Left lung (tissue), 10 donors: ENCODE measurements around the gene DLX6. TPM values are rescaled to one million over a fixed set of nuclear protein-coding genes. Genes with fewer than 3 reads are reported as not detected.

Experiments used
- ATAC-seq: fragments of 200-7000 bp; cut with Tn5 transposase; one replicate; pipeline ENCODE4 v1.9.1; 2020; ENCODE audit warnings: moderate library complexity
- DNase-seq, 4 donors: peaks; one replicate each; pipeline ENCODE4 v3.0.0-alpha.2; 2013 to 2020
- H3K27ac ChIP-seq, 2 donors: fragments of 200-600 bp; sonication (generic) in 1 of 2; one replicate each; pipeline versions ENCODE4 v1.5.0 to v1.8.0; 2020 to 2021
- H3K27me3 ChIP-seq, 2 donors: fragments of 200-600 bp; sonication (generic) in 1 of 2; one replicate each; pipeline versions ENCODE4 v1.5.0 to v1.8.0; 2020 to 2021
- H3K36me3 ChIP-seq, 2 donors: fragments of 200-600 bp; sonication (generic) in 1 of 2; one replicate each; pipeline versions ENCODE4 v1.5.0 to v1.8.0; 2020 to 2021
- H3K4me1 ChIP-seq, 2 donors: fragments of 200-600 bp; one replicate each; pipeline ENCODE4 v1.8.0; 2021
- H3K4me3 ChIP-seq, 2 donors: fragments of 200-600 bp; sonication (generic) in 1 of 2; one replicate each; pipeline versions ENCODE4 v1.5.0 to v1.8.0; 2020 to 2021; ENCODE audit warnings: mild to moderate bottlenecking in 1 of 2
- H3K9me3 ChIP-seq, 2 donors: fragments of 200-600 bp; sonication (generic) in 1 of 2; one replicate each; pipeline versions ENCODE4 v1.5.0 to v1.8.0; 2020 to 2021
- CTCF ChIP-seq, 2 donors: fragments of 200-600 bp; sonication (generic) in 1 of 2; IDR thresholded peaks; one replicate each; pipeline versions ENCODE4 v1.5.0 to v1.8.0; 2021; ENCODE audit warnings: antibody characterized with exemption in 2 of 2
- intact Hi-C, 2 donors: fragments of 100-400 bp; cut with DNase I; formaldehyde crosslinking; loops; one replicate each; pipeline versions ENCODE4 v1.11.2 to v1.14.2; 2022
- polyA plus RNA-seq, 6 donors: library from polyadenylated mRNA; unstranded; fragments of 120-200 nt; gene quantifications; one replicate each; pipeline ENCODE4 v1.2.1, GENCODE V29; 2013; ENCODE audit not compliant: insufficient read length in 6 of 6
- total RNA-seq, 2 donors: library from RNA; stranded (reverse); fragmentation: NEBNext Ultra II Directional; extraction: Animal tissue kit (Norgen Biotek cat#: 25700); gene quantifications; one replicate each; pipeline ENCODE4 v1.2.1, GENCODE V29; 2021
- donor health status: DM: no; HTN: yes; CAD: no.
- donor health status: DM: no; HTN: no; CAD: no.

The DLX6 gene
- total and polyA plus RNA-seq, 8 donors: 0.14 TPM; not detected in 7

GRCh38 chr7:96989859-96990317, 15.5 kb upstream of the DLX6 start:
- Histone ChIP-seq H3K27ac (no peak overlapping the region), H3K9me3 (no peaks in the 10 kb centered on the region), H3K27me3 (peaks cover 86 to 100% of the 10 kb centered on the region in 2 donors), H3K36me3 (no peaks in the 10 kb centered on the region), H3K4me3 (no peak overlapping the region), H3K4me1 (no peaks in the 10 kb centered on the region)
- DNase-seq: no peak
- TF ChIP-seq CTCF (IDR thresholded peaks at IDR 0.05): no peak
- ATAC-seq: no peak
- intact Hi-C loops: no loop called here

GRCh38 chr7:96991546-96992191, 13.7 kb upstream of the DLX6 start:
- Histone ChIP-seq H3K27me3 (peaks cover 86 to 100% of the 10 kb centered on the region in 2 donors), H3K27ac (no peak overlapping the region), H3K4me3 (no peak overlapping the region), H3K9me3 (no peaks in the 10 kb centered on the region), H3K36me3 (no peaks in the 10 kb centered on the region), H3K4me1 (no peaks in the 10 kb centered on the region)
- TF ChIP-seq CTCF (IDR thresholded peaks at IDR 0.05): no peak
- intact Hi-C loops: no loop called here
- ATAC-seq: no peak
- no peak for DNase-seq

- ATAC-seq: no peak
- H3K4me1 ChIP-seq: no peaks in the 10 kb centered on the region
- H3K4me3 ChIP-seq: no peak overlapping the region
- H3K27ac ChIP-seq: no peak overlapping the region
- H3K9me3 ChIP-seq: no peaks in the 10 kb centered on the region
- DNase-seq: no peak
- peaks cover 88 to 100% of the 10 kb centered on the region in 2 donors for H3K27me3 ChIP-seq
- intact Hi-C loops: no loop called here
- H3K36me3 ChIP-seq: no peaks in the 10 kb centered on the region
- no peak for TF ChIP-seq CTCF (IDR thresholded peaks at IDR 0.05)
These were observed 13.0 kb upstream of the DLX6 start for GRCh38 chr7:96992192-96993005.

- no peak for TF ChIP-seq CTCF (IDR thresholded peaks at IDR 0.05)
- intact Hi-C loops: no loop called here
- no peak for DNase-seq
These were observed 12.1 kb upstream of the DLX6 start for GRCh38 chr7:96993094-96993865.

GRCh38 chr7:96993980-96994379, 11.4 kb upstream of the DLX6 start:
- no peak for TF ChIP-seq CTCF (IDR thresholded peaks at IDR 0.05)
- Histone ChIP-seq H3K4me1 (no peaks in the 10 kb centered on the region), H3K27ac (no peak overlapping the region), H3K36me3 (no peaks in the 10 kb centered on the region), H3K9me3 (no peaks in the 10 kb centered on the region), H3K27me3 (peaks cover 93 to 100% of the 10 kb centered on the region in 2 donors), H3K4me3 (no peak overlapping the region)
- ATAC-seq: no peak
- intact Hi-C loops: no loop called here
- no peak for DNase-seq

More at GRCh38 chr7:96993094-96993865, 12.1 kb upstream of the DLX6 start:
- H3K9me3 ChIP-seq: no peaks in the 10 kb centered on the region
- no peak overlapping the region for H3K27ac ChIP-seq
- peaks cover 93 to 100% of the 10 kb centered on the region in 2 donors for H3K27me3 ChIP-seq
- H3K4me3 ChIP-seq: no peak overlapping the region
- ATAC-seq: no peak
- H3K4me1 ChIP-seq: no peaks in the 10 kb centered on the region
- H3K36me3 ChIP-seq: no peaks in the 10 kb centered on the region
